Neural cell (in vitro differentiated cells): Measurements from ENCODE around the gene GTF2H1. TPM values are rescaled to one million over a fixed set of nuclear protein-coding genes. Genes with fewer than 3 reads are reported as not detected.

Experiments
- H2AFZ ChIP-seq: fragments of 200-600, 300-800 bp; sonication (generic), shearing (Covaris generic); 2 replicates; pipeline ENCODE4 v1.6.0; 2014; ENCODE audit warnings: low read depth, mild to moderate bottlenecking, antibody characterized with exemption, low read length, moderate library complexity
- H3F3A ChIP-seq: fragments of 200-600 bp; shearing (Covaris generic); 2 replicates; pipeline ENCODE4 v1.6.1; 2016; ENCODE audit warnings: mild to moderate bottlenecking, moderate library complexity, mixed read lengths, antibody characterized with exemption, low read length; ENCODE audit not compliant: insufficient read depth, poor library complexity, severe bottlenecking
- H3K27ac ChIP-seq: fragments of 200-600, 300-800 bp; sonication (generic), shearing (Covaris generic); 2 replicates; pipeline ENCODE4 v1.5.1; 2014; ENCODE audit warnings: mild to moderate bottlenecking, low read length, moderate library complexity
- H3K27me3 ChIP-seq: fragments of 300-800, 200-600 bp; sonication (generic), shearing (Covaris generic); 2 replicates; pipeline ENCODE4 v1.6.0; 2014; ENCODE audit warnings: mild to moderate bottlenecking, low read depth, low read length, moderate library complexity; ENCODE audit not compliant: insufficient read depth
- H3K36me3 ChIP-seq: fragments of 300-800, 200-600 bp; sonication (generic), shearing (Covaris generic); 2 replicates; pipeline ENCODE4 v1.5.1; 2014; ENCODE audit warnings: mild to moderate bottlenecking, antibody characterized with exemption, low read length, moderate library complexity; ENCODE audit not compliant: insufficient read depth
- H3K4me2 ChIP-seq: fragments of 300-800, 200-600 bp; sonication (generic), shearing (Covaris generic); 2 replicates; pipeline ENCODE4 v1.6.0; 2014; ENCODE audit warnings: mild to moderate bottlenecking, low read length
- H3K4me3 ChIP-seq: fragments of 300-800, 200-600 bp; sonication (generic), shearing (Covaris generic); 2 replicates; pipeline ENCODE4 v1.5.1; 2014; ENCODE audit warnings: mild to moderate bottlenecking, low read length, moderate library complexity
- H3K79me2 ChIP-seq: fragments of 200-600 bp; shearing (Covaris generic); replicated peaks from 2 replicates; pipeline ENCODE4 v1.6.0; 2014; ENCODE audit warnings: mild to moderate bottlenecking, low read length, moderate library complexity; ENCODE audit not compliant: insufficient read depth
- H3K9ac ChIP-seq: fragments of 300-800, 200-600 bp; sonication (generic), shearing (Covaris generic); 2 replicates; pipeline ENCODE4 v1.6.1; 2016; ENCODE audit warnings: mild to moderate bottlenecking, low read length, mixed read lengths
- H3K9me2 ChIP-seq: fragments of 200-600 bp; shearing (Covaris generic); 2 replicates; pipeline ENCODE4 v1.6.1; 2016; ENCODE audit warnings: mild to moderate bottlenecking, low read length, mixed read lengths; ENCODE audit not compliant: insufficient read depth
- H3K9me3 ChIP-seq: fragments of 200-600, 300-800 bp; sonication (generic), shearing (Covaris generic); 2 replicates; pipeline ENCODE4 v1.6.1; 2016; ENCODE audit warnings: mild to moderate bottlenecking, mixed run types, low read length, moderate library complexity, mixed read lengths
- H4K20me1 ChIP-seq: fragments of 200-600 bp; shearing (Covaris generic); 2 replicates; pipeline ENCODE4 v1.6.1; 2016; ENCODE audit warnings: mild to moderate bottlenecking, mixed run types; ENCODE audit not compliant: insufficient read depth
- EP300 ChIP-seq: fragments of 450-650 bp; conservative IDR thresholded peaks from 2 replicates; pipeline ENCODE4 v1.6.1; 2014; ENCODE audit warnings: antibody characterized with exemption, mild to moderate bottlenecking, moderate library complexity; ENCODE audit not compliant: poor library complexity, severe bottlenecking
- EZH2 ChIP-seq: fragments of 200-600, 300-800 bp; shearing (Covaris generic), sonication (generic); IDR thresholded peaks from 2 replicates; pipeline ENCODE4 v1.6.1; 2014; ENCODE audit warnings: antibody characterized with exemption, low read length, borderline replicate concordance, mild to moderate bottlenecking; ENCODE audit not compliant: insufficient read depth, poor library complexity, severe bottlenecking
- MXI1 ChIP-seq: fragments of 450-650 bp; conservative IDR thresholded peaks from 2 replicates; pipeline ENCODE4 v1.6.1; 2014; ENCODE audit warnings: antibody characterized with exemption, mild to moderate bottlenecking; ENCODE audit not compliant: poor library complexity, severe bottlenecking
- POLR2AphosphoS5 ChIP-seq: IDR thresholded peaks from 2 replicates; pipeline ENCODE4 v1.6.1; 2012
- RAD21 ChIP-seq: fragments of 450-650 bp; conservative IDR thresholded peaks from 2 replicates; pipeline ENCODE4 v1.6.1; 2014; ENCODE audit warnings: antibody characterized with exemption, mild to moderate bottlenecking, moderate library complexity
- SMC3 ChIP-seq: fragments of 450-650 bp; conservative IDR thresholded peaks from 2 replicates; pipeline ENCODE4 v1.6.1; 2014; ENCODE audit warnings: antibody characterized with exemption, mild to moderate bottlenecking, moderate library complexity; ENCODE audit not compliant: poor library complexity
- TAF1 ChIP-seq: IDR thresholded peaks from 2 replicates; pipeline ENCODE4 v1.6.1; 2012; ENCODE audit warnings: low read depth
- polyA plus RNA-seq: library from polyadenylated mRNA; depleted of rRNA; stranded (reverse); fragments of >200 nt; gene quantifications from 2 replicates; pipeline ENCODE4 v1.2.3, GENCODE V29; 2014
- TF ChIP-seq, protein P1 (sequence below): fragments of 450-650 bp; IDR thresholded peaks from 2 replicates; pipeline ENCODE4 v1.5.1; 2014; ENCODE audit warnings: antibody characterized with exemption, mild to moderate bottlenecking, moderate library complexity; ENCODE audit not compliant: poor library complexity, severe bottlenecking
- TF ChIP-seq, protein P2 (sequence below): IDR thresholded peaks from 2 replicates; pipeline ENCODE4 v1.6.1; 2012; ENCODE audit warnings: borderline replicate concordance

The GTF2H1 gene
- polyA plus RNA-seq, 1 donor from 2014 or later, result 109 TPM

DNA sequence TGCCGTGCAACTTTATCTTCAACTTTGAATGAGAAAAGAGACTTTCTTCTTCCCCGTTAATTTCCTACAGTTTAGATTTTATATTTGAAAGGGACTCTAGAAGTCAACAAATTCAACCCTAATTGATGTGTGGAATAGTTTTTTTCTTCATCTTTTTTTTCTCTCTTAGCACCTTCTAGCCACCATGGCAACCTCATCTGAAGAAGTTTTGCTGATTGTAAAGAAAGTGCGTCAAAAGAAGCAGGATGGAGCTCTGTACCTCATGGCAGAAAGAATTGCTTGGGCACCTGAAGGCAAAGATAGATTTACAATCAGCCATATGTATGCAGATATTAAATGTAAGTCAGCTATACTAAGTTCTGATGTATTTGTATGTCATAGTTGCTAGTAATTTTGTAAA, 10.5 kb downstream of the GTF2H1 start:
- no peaks in the 10 kb centered on the region for H3K9me3 ChIP-seq
- no peaks in the 10 kb centered on the region for H3K27me3 ChIP-seq
- H3K4me2 ChIP-seq, result no peak overlapping the region
- H3F3A ChIP-seq, result no peaks in the 10 kb centered on the region
- H3K4me3 ChIP-seq, result no peak overlapping the region
- peaks cover 7% of the 10 kb centered on the region for H3K79me2 ChIP-seq
- TF ChIP-seq SMC3, result no peak
- TF ChIP-seq, protein P1, sequence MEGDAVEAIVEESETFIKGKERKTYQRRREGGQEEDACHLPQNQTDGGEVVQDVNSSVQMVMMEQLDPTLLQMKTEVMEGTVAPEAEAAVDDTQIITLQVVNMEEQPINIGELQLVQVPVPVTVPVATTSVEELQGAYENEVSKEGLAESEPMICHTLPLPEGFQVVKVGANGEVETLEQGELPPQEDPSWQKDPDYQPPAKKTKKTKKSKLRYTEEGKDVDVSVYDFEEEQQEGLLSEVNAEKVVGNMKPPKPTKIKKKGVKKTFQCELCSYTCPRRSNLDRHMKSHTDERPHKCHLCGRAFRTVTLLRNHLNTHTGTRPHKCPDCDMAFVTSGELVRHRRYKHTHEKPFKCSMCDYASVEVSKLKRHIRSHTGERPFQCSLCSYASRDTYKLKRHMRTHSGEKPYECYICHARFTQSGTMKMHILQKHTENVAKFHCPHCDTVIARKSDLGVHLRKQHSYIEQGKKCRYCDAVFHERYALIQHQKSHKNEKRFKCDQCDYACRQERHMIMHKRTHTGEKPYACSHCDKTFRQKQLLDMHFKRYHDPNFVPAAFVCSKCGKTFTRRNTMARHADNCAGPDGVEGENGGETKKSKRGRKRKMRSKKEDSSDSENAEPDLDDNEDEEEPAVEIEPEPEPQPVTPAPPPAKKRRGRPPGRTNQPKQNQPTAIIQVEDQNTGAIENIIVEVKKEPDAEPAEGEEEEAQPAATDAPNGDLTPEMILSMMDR, result no peak
- TF ChIP-seq EZH2, result no peak
- no peaks in the 10 kb centered on the region for H3K9me2 ChIP-seq
- H3K9ac ChIP-seq, result no peak overlapping the region
- no peaks in the 10 kb centered on the region for H4K20me1 ChIP-seq
- H3K27ac ChIP-seq, result no peak overlapping the region
- peaks cover 13% of the 10 kb centered on the region for H3K36me3 ChIP-seq
- no peak overlapping the region for H2AFZ ChIP-seq

DNA sequence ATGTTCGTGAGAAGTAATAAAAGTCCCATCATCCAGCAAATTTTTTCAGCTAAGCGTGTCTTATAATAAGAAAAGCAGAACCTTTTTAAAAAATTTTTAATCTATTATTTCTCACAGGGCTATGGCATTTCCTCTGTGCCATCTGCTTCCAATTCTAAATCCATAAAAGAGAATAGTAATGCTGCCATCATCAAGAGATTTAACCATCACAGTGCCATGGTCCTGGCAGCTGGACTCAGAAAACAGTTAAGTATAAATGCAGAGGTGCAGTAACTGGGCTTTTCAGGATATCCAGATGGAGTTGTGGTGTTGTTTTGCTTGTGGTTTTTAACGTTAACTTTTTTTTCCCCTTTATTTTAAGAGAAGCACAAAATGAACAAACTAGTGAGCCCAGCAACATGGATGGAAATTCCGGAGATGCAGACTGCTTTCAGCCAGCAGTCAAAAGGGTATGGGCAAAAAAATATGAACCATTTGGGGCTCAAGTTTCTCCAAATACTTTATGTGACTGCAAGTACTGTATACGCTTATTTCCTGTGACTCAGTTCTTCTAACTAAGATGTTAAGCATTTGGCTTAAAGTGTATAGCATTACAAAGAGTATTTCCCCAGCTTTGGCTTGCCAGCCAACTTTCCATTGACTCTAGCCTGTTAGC, 25.2 kb downstream of the GTF2H1 start:
- Histone ChIP-seq H3K36me3 (peaks cover 4% of the 10 kb centered on the region), H3K9me2 (no peaks in the 10 kb centered on the region), H3K79me2 (no peaks in the 10 kb centered on the region), H3F3A (no peaks in the 10 kb centered on the region), H3K4me3 (no peak overlapping the region), H3K9me3 (no peaks in the 10 kb centered on the region), H4K20me1 (no peaks in the 10 kb centered on the region), H3K27me3 (no peaks in the 10 kb centered on the region), H3K4me2 (no peak overlapping the region), H2AFZ (no peak overlapping the region), H3K27ac (no peak overlapping the region), H3K9ac (no peak overlapping the region)
- TF ChIP-seq, protein P1, result no peak
- TF ChIP-seq RAD21 (no peak), SMC3 (no peak)

DNA sequence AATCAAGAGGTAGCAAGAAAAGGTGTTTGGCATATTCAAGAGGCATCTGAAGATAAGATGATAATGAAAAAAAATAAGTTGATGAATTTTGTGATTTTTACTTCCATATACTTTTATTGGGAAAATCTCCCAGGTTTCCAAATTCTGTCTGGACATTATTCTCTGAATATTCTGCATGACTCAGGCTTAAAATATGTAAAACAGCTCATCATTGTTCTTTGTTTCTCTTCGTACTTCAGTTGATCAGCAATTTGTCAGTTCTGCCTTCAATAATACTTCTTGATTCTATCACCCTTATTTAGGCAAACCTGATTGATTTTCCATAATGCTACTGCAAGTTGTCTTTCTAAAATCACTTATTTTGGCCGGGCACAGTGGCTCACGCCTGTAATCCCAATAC, 30.2 kb downstream of the GTF2H1 start:
- no peak overlapping the region for H3K4me2 ChIP-seq
- no peak overlapping the region for H3K27ac ChIP-seq
- peaks cover 4% of the 10 kb centered on the region for H3K36me3 ChIP-seq
- H3K27me3 ChIP-seq, result no peaks in the 10 kb centered on the region
- no peak overlapping the region for H3K9ac ChIP-seq
- TF ChIP-seq MXI1 (no peak), RAD21 (no peak), TAF1 (no peak), SMC3 (no peak), EP300 (no peak), POLR2AphosphoS5 (no peak), EZH2 (no peak)
- TF ChIP-seq, protein P1, result no peak
- TF ChIP-seq, protein P2, sequence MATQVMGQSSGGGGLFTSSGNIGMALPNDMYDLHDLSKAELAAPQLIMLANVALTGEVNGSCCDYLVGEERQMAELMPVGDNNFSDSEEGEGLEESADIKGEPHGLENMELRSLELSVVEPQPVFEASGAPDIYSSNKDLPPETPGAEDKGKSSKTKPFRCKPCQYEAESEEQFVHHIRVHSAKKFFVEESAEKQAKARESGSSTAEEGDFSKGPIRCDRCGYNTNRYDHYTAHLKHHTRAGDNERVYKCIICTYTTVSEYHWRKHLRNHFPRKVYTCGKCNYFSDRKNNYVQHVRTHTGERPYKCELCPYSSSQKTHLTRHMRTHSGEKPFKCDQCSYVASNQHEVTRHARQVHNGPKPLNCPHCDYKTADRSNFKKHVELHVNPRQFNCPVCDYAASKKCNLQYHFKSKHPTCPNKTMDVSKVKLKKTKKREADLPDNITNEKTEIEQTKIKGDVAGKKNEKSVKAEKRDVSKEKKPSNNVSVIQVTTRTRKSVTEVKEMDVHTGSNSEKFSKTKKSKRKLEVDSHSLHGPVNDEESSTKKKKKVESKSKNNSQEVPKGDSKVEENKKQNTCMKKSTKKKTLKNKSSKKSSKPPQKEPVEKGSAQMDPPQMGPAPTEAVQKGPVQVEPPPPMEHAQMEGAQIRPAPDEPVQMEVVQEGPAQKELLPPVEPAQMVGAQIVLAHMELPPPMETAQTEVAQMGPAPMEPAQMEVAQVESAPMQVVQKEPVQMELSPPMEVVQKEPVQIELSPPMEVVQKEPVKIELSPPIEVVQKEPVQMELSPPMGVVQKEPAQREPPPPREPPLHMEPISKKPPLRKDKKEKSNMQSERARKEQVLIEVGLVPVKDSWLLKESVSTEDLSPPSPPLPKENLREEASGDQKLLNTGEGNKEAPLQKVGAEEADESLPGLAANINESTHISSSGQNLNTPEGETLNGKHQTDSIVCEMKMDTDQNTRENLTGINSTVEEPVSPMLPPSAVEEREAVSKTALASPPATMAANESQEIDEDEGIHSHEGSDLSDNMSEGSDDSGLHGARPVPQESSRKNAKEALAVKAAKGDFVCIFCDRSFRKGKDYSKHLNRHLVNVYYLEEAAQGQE, result no peak
- no peaks in the 10 kb centered on the region for H3K79me2 ChIP-seq
- H3K4me3 ChIP-seq, result no peak overlapping the region
- no peaks in the 10 kb centered on the region for H3K9me2 ChIP-seq
- no peaks in the 10 kb centered on the region for H4K20me1 ChIP-seq
- no peak overlapping the region for H2AFZ ChIP-seq
- no peaks in the 10 kb centered on the region for H3F3A ChIP-seq
- H3K9me3 ChIP-seq, result no peaks in the 10 kb centered on the region
